HUDEP-2 (cell line): ENCODE measurements around the gene LPCAT1.
"Not testable (repeated sequence)": the region's sequence is repeated elsewhere in the genome, so short reads cannot be mapped to it uniquely, and the experiment has no call there.

Experiments
- DNase-seq, 76 experiments: peaks; one replicate each; lab custom pipeline; 2025; ENCODE audit not compliant: unreplicated experiment in 76 of 76; lab: John Stamatoyannopoulos, UW

LPCAT1 gene

DNA sequence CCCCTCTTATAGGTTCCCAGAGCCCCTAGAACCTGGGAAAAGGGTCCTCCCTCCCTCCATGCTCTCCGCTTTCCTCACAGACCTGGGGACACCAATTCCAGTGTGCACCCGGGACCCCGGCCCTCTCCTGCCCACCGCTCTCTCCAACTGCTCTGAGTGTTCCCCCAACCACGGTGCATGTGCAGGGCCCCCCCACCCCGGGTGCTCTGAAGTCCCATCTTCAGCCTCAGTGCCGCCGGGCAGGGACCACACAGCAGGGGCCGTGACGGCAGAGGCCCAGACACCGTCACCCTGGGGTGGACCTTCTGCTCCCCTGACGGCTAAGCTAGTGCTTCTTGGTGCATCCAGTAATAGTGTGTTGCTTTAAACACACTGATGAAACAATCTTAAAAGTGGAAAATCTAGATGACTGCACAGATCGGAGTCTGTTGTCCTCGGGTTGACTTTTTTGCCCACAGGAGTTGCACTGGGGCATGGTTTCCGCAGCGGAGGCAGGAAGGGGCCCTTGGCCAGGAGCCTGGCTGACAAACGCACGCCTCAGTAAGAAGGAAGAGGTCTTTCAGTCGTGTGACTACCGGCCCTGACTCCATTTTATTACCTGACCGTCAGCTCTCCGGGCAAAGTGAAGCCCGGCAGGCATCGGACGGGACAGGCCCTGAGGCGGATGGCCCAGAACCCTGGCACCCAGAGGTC is 42.3 kb downstream of the LPCAT1 start:
- DNase-seq, result no peak

DNA sequence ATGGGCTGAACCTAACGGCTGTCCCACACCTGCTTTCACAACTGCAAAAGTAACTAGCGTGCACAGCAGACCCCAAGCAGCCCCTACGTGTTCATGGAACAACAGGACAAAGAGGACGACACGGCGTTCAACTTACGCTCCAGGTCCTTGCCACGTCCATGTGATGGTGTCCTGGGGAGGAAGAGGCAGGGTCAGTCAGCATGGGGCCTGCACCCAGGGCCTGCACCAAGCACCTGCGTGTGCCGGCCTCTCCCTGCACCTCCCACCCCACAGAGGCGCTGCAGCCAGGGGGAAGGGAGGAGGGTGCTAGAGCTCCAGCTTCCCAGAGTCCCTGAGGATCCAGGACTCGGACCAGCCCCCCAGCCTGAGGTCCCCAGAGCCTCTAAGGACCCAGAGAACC is 43.0 kb downstream of the LPCAT1 start:
- DNase-seq, result no peak

DNA sequence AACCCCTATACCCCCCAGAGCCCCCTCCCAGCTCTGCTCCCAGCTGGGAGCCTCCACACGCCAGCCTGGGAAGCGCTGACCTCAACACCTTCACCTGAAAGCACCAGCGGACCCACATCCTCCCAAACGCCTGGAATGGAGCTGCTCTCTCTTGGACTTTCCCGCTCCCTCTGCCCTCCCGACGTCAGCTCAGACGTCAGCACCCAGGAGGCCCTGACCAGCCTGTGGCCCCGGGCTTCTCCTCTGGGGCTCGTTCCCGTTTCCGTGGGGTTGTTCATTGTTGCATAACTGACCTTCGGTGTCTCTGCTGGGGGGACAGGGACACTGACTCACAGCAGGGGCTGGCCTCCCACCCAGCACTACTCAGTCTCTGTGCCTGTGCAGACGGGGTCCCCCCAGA is 43.5 kb downstream of the LPCAT1 start:
- no peak for DNase-seq

DNA sequence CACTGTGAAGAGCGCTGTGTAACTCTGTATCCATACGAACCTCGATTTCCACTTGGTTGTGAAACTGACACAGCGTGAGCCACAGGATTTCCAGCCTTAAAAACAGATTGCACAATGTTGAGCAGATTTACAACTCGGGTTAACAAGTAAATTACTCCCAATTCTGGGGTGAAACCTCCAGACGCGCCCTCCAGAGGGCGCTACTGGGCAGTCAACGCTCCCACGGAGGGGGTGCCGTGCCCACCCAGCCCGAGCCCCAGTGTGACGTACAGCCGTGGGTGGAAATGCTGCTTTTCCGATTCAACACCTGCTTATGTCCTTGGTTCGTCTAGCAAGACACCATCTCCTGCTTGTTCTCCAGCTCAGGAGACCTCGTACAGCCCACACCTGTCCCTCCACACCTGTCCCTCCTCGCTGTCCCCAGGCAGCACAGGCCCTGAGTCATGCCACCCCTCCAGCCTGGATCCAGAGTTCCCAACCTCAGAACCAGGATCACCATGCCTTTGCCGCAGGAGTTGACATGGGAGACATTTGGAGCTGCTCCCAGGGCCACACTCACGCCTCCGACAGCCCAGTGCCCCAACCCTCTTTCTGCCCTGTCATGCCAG is 44.1 kb downstream of the LPCAT1 start:
- no peak for DNase-seq

DNA sequence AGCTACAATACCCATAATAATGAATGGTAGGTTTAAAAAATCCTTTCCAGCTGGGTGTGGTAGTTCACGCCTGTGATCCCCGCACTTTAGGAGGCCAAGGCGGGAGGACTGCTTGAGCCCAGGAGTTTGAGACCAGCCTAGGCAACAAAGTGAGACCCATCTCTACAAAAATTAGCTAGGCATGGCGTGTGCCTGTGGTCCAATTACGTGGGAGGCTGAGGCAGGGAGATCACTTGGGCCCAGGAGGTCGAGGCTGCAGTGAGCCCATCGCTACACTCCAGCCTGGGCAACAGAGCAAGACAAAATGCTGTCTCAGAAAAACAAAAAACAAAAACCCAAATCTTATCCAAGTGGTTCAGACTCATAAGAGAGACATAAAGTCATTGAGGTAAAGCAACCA is 44.7 kb downstream of the LPCAT1 start:
- no peak for DNase-seq

DNA sequence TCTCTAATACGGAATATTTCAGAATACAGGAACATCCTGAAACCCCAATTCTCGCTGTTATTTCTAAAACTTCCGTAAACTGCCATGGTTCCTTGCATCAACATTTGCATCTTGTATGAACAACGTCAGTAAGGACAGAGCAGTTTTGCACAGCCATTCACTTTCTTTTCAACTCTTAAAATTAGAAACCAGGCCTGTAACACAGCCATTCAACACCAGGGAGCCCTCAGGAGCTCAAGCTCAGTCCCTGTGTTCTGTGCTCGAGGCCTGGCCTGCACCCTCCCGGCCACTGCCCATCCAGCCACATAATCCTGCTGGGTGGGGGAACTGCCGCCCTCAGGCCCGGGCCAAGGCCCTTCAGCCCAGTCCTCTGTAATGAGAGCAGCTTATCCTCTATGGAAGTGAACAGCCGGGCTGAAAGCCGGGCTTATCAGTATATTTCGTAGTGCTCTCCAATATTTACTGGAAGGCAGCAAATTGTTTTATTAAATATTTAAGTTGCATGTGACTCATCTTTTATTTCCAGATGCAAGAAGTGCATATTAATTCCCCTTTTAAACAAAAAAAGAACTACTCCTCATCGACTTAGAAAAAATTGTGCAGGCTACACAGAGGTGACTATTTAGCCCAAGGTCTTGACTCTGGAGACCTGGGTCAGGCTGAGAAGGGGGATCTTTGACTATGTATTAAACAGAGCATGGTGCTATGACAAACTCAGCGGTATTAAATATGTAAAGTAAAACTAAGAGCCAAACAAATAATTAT is 45.3 kb downstream of the LPCAT1 start:
- DNase-seq, result no peak

DNA sequence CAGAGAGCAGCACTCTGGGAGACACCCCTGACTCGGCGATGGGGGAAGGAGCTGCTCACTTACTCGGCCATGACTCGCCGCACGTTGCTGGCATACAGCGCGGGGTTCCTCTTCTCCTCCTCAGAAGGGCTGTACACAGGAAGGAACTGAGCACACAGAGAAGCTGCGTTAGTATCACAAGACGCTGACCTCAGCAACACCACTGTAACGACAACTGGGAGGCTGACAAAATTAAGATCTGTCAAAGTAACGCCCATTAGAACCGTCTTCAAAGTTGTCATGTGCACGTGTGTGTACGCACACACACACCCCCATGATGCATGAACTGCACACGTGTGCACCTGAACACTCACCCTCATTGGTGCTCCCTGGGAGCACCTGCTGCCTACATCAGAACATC is 46.4 kb downstream of the LPCAT1 start:
- no peak for DNase-seq

DNA sequence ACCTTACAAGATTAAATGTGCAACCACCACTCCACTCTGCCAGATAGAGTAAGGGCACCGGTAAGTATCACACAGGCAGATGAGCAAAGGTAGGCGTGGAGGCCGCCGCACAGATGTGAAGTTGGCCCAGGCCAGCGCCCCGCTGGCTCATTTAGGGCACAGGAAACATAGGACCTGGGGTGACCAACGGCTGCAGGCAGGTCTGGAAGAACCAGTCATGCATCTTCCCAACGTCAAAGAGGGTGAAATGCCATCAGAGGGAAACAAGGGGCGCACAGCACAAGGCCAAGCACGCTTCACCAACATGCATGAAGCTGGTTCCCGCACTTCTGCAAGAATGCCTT is 46.8 kb downstream of the LPCAT1 start:
- DNase-seq, result no peak

DNA sequence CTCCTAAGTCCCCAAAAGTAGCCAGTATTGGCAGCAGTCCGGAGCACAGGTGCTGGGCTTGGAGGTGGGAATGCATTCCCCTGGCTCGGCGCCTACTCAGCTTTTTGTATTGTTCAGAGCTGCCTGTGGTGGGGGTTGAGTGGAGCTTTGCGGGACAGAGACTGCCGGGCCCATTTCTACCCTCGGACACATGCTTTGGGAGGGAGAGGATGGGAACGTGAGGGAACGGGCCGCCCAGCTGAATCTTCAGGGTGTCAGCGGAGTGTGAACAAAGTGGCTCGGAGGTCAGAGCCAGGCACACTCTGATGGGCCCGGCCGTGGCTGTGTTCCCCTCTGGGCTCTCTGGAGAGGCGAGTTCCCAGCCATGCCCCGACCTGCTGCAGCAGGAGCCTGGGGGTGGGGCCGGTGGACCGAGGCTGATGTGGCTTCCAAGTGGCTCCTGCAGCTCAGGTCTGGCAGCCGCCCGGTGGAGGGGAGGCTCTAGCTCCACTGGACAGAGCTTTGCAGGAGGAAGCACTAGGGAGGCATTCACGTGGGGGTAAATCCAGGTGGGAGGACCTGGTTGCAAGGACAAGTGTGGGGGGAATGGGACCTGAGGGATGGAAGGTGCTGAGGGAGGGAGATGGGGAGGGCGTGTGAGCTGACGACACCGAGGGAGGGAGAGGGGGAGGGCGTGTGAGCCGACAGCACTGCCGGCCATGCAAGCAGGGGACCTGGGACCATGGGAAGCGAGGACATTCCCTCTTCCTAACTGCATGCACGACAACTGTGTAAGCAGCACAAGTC is 47.4 kb downstream of the LPCAT1 start:
- no peak for DNase-seq

DNA sequence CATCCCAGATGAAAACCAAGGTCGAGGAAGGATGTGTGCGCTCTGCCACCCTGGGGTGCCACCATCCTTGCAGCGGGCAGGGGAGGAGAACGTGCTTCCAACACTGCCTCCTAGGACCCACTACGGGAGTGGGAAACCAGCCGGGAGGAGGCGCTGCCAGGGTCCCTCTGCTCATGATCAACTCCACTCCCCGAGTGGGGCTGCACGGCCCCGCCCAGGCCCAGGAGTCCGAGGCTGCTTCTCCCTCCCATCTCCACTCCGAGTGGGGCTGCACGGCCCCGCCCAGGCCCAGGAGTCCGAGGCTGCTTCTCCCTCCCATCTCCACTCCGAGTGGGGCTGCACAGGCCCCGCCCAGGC is 48.2 kb downstream of the LPCAT1 start:
- not testable (repeated sequence) for DNase-seq

DNA sequence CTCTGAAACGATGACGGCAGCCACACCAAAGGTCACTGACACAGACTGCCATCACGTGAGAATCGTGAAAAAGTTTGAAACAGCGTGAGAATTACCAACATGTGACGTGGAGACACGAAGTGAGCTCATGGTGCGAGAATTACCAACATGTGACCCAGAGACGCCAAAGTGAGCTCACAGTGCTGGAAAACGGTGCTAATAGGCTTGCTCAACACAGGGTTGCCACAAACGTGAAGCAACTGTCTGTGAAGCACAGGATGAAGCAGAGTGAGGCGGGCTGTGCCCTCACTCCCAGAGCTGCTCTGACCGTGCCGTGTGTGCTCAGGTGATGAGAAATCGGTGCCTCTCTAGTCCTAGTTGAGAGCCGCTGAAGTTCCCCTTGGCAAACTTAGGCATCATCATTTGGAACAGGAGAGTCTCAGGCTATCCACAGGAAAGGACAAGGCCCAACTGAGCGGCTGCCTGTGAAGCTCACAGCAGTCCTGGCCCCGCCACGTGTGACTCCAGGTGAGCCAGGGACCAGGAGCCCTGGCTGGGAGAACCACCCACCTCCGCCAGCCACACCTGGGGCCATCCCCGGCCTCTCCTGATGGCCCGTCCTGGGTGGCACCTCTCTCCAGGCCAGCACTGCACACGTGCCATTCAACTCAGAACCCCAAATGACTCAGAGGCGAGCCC is 48.8 kb downstream of the LPCAT1 start:
- DNase-seq, result no peak

DNA sequence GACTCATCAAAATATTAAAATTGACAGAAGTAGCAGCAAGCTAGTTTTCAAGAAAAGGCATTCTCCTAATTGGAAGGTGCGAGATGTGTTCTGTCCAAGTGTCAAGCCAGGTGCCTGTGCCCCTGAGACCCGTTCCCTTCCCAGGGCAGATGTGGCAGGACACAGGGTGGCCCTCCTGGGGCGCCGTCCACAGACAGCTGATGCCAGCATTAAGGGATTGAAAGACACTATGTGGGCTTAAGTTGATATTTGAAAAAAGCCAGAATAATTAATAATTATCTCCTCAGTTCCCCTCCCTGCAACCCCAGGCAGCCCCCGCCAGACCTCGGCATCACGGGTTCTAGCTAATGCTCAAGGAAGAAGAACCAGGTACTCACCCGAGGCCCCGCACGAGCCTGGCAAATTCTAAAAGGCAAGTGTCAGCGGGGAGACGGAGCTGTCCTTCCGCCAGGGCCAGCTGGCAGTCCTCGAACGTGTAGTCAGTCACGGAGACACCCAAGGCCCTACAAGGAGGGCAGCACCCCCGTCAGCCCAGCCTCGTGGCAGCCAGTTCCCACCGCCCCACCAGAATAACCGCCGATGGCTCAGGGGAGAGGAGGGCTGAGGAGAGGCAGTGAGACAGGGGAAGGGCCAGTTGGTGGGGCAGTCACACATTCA is 49.4 kb downstream of the LPCAT1 start:
- no peak for DNase-seq

DNA sequence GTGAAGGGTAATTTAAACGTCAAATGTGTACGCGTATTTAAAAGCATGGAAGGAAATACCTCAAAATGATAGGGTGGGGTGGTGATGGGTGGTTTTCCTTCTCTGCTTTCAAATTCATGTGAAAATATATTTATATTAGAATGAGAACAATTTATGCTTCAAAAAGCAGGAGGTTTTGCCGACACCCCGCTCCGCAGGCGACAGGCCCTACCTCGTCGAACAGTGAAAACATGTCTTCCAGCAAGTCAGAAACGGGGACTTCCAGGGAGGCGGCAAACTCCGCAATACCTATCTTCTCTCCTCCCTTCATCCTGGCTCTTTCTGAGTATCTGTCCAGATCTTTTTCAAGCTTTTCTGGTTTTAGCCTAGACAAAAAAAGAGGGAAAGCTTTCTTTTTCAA is 50.0 kb downstream of the LPCAT1 start:
- DNase-seq, result no peak

DNA sequence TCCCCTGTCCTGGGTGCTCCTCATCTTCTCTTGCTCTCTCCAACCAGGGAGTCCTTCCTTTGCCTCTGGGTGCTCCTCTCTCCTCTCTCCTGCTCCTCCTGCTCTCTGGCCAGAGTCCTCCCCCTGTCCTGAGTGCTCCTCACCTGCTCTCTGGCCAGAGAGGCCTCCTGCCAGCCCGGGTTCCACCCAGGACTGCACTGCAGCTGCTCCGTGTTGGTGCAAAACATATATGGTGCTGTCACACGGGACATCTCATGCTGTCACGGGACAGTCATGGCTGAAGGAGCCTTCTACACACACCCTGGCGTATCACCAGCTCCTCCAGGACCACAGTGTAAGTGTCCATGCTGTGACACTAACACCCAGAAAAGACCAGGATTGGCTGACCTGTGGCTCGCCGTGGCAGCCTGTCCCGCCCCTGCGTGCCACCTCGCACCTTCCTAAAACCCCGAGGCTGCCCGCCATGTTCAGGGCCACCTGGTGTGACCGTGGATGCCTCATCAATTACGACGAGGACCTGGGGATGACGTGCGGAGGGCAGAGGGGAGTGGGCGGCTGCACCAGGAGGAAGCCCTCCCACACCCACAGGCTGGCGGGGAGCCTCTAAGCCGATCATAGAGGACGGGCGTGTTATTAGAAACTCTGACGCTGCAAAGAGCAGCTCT is 50.7 kb downstream of the LPCAT1 start:
- no peak for DNase-seq

DNA sequence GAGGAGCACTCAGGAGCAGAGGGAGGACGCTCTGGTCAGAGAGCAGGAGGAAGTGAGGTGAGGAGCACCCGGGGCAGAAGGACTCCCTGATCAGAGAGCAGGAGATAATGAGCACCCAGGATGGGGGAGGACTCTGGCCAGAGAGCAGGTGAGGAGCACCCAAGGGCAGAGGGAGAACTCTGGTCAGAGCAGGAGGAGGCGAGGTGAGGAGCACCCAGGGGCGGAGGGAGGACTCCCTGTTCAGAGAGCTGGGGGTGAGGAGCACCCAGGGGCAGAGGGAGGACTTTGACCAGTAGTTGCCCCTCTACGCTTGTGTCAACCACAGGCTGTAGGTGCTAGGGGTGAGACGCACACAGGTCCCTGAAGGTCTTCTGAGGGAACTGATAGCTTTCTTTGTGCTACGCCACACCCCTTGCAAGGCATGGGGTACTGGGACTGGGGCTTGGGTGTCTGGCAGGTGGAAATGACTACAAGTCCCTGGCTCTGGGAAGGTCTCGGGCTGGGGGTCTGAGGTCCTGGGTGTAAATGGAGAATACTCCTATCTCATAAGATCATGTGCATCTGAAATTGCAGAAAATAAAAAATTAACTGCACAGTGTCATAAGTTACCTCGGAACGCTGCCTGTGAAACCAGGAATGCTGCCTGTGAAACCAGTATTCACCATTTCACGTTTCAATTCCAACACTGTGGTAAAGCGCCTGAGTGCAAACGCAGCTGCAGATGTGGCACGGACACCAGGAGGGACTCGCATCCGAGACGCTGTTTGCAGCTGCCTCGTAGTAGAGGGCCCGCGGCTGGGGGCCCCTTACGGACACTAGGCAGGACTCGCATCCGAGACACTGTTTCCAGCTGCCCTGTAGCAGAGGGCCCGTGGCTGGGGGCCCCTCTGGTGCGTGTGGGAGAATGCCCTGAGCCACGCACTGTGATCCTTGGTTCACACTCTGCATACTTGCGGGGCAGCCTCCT is 51.5 kb downstream of the LPCAT1 start:
- DNase-seq, result no peak

DNA sequence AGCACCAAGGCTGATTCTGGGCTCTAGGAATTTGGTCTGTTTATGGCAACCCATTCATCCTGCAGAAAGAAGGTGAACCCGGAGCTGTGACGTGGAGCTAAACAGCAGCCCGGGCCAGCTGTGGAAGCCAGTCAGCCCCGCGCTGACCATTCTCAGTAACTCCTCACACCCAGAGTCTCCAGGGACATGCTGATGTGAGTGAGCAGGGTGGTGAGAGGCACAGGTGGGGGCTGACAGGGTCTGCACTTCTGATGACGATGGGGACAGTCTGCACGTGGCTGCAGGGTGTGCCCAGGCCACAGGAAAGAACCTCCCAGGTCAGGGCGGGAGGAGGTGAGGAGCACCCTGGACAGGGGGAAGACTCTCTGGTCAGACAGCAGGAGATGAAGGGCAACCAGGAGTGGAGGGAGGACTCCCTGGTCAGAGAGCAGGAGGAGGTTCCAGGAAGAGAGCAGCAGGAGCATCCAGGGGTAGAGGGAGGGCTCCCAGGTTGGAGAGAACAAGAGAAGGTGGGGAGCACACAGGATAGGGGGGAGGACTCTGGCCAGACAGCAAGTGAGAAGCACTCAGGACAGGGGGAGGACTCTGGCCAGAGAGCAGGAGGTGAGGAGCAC is 52.4 kb downstream of the LPCAT1 start:
- DNase-seq, result no peak

DNA sequence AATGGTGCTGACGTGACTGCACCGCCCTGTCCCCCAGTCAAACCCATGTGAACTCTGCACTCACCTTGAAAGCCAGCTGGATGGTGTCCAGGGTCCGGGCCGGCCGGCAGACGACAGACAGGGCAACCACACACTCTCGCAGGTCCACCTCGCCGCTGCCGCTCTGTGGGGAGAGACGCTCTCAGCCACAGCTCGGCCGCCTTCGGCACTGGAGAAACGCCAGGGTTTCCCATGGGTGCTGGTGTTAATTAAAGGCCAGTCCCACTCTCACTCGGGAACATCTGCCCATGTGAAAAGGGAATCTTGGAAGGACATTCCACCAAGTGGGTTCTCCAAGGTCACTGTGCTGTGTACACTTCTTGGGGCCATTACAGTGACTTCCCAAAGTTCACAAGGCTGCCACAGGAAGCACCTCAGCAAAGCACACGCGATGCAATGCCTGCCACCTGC is 53.0 kb downstream of the LPCAT1 start:
- no peak for DNase-seq
